Stimulated activated CD8-positive, alpha-beta memory T cell treated with anti-CD3 and anti-CD28 coated beads, Interleukin-12 subunit alpha, Interleukin-12 subunit beta, amount 100 ng/mL, for 4 hours (primary cell): ENCODE data around the gene CDK11A.
"Not testable (repeated sequence)": the region's sequence is repeated elsewhere in the genome, so short reads cannot be mapped to it uniquely, and the experiment has no call there.

Source experiments
- DNase-seq: peaks from one replicate; pipeline ENCODE4 v3.0.0-alpha.2; 2020; ENCODE audit warnings: low read depth

Gene CDK11A

DNA sequence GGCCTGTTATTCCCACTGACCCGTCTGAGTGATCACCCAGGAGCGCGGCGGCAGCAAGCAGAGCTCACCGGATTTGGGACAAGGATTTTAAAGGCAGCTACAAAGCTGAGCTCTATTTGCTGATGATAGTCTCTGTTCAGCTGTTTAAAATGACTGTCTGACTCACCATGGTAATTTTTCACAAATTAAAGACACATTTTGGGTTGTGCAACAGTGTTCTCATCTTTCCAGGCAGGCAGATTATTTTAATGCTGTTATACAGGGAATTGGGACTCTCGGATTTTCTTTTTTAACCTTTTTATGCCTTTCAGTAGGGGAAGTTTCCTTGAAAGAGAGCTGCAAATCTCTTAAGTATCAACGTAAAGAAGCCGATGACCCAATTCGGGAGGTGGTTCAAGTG is 61.8 kb downstream of the CDK11A start:
- not testable (repeated sequence) for DNase-seq

DNA sequence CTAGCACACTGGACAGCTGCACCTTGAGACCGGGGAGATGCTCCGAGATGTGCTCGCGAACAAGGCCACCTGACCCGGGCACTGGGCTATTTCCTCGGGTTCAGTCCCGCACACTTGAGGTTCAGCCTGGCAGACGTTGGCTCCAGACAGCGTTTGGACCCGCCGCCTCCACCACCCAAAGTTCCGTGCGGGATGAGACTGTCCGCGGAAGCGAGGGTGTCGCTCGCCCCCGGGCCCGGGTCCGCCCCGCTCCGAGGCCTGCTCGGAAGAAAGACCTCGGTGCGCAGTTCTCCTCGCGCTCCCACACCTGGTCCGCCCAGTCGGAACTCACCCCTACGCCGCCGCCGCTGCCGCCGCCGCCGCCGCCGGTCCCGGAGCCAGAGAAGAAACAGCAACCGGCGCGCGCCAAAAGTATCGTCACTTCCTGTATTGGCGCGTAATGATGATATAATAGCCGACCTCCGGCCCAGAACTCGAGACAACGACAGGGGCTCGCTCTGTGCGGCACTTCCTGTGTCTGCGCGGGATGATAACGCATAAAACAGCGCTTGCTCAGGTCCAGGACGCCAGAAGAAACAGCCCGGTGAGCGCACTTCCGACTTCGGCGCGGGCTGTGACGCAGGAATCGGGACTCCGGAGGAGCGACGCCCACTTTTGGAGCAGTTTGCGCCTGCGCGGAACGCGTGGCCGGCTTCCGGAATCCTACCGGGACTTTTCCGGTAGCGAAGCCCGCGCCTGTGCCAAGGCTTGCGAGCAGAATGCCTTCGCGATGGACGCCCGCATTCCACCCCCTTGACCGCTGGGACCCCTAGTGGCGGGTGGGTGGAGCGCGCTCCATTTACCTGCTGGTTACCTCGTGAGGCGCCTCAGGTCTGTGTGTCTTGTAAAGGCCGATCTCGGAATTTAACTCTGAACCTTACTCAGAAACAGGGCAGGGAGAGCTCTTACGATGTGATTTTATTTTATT is 65.3 kb downstream of the CDK11A start, which contains the start of gene CDK11B:
TSS of gene CDK11B (minus strand) at position 422 of the 967 bp plus-strand sequence. CDS start 1,519 bp downstream, outside the sequence.
- peak; percentile 92 for DNase-seq
